Neural crest cell (in vitro differentiated cells): Measurements from ENCODE around the gene ARHGAP40. TPM values are rescaled to one million over a fixed set of nuclear protein-coding genes. Genes with fewer than 3 reads are reported as not detected.
A peak's percentile ranks its signal among the peaks of the same experiment; 100 is the strongest.

Source experiments
- DNase-seq: peaks from one replicate; pipeline ENCODE4 v3.0.0; 2021; ENCODE audit warnings: low read depth, mixed read lengths, low spot score
- H3K27ac Mint-ChIP-seq: one replicate; pipeline ENCODE4 v1.8.0; 2021; ENCODE audit warnings: mild to moderate bottlenecking, mixed read lengths; ENCODE audit not compliant: unreplicated experiment
- H3K27me3 Mint-ChIP-seq: 2 replicates; pipeline ENCODE4 v1.8.0; 2021; ENCODE audit warnings: low read depth, mild to moderate bottlenecking, mixed read lengths
- H3K36me3 Mint-ChIP-seq: 2 replicates; pipeline ENCODE4 v1.8.0; 2021; ENCODE audit warnings: low read depth, mild to moderate bottlenecking, mixed read lengths
- H3K4me1 Mint-ChIP-seq: 2 replicates; pipeline ENCODE4 v1.8.0; 2021; ENCODE audit warnings: mixed read lengths
- H3K4me3 Mint-ChIP-seq: one replicate; pipeline ENCODE4 v1.8.0; 2021; ENCODE audit warnings: mild to moderate bottlenecking, mixed read lengths
- H3K9me3 Mint-ChIP-seq: 2 replicates; pipeline ENCODE4 v1.8.0; 2021; ENCODE audit warnings: mixed read lengths
- CTCF ChIP-seq: fragments of 200-600 bp; sonication (generic); conservative IDR thresholded peaks from 2 replicates; pipeline ENCODE4 v1.5.0; 2021; ENCODE audit warnings: antibody characterized with exemption, mild to moderate bottlenecking
- total RNA-seq: library from RNA; stranded (reverse); gene quantifications from 2 replicates; pipeline ENCODE4 v1.2.1, GENCODE V29; 2021

ARHGAP40 gene
- total RNA-seq, 1 donor from 2014 or later, result not detected

GRCh38 chr20:38671186-38671585 is 69.6 kb downstream of the ARHGAP40 start:
- peaks cover 13% of the 10 kb centered on the region for H3K4me1 Mint-ChIP-seq
- H3K36me3 Mint-ChIP-seq, result no peaks in the 10 kb centered on the region
- peaks cover 67% of the 10 kb centered on the region for H3K27me3 Mint-ChIP-seq
- H3K9me3 Mint-ChIP-seq, result no peaks in the 10 kb centered on the region
- no peak overlapping the region for H3K27ac Mint-ChIP-seq
- DNase-seq, result no peak
- no peak for TF ChIP-seq CTCF
- peak overlapping the region; percentile 69 for H3K4me3 Mint-ChIP-seq

GRCh38 chr20:38671701-38672292 is 70.2 kb downstream of the ARHGAP40 start:
- Mint-ChIP-seq H3K27ac (no peak overlapping the region), H3K36me3 (no peaks in the 10 kb centered on the region), H3K27me3 (peaks cover 74% of the 10 kb centered on the region)

GRCh38 chr20:38672504-38672903 is 70.9 kb downstream of the ARHGAP40 start:
- H3K27me3 Mint-ChIP-seq, result peaks cover 80% of the 10 kb centered on the region
- peak overlapping the region; percentile 89 for H3K4me3 Mint-ChIP-seq

More at GRCh38 chr20:38671701-38672292, 70.2 kb downstream of the ARHGAP40 start:
- no peak for TF ChIP-seq CTCF
- peaks cover 10% of the 10 kb centered on the region for H3K4me1 Mint-ChIP-seq
- H3K9me3 Mint-ChIP-seq, result no peaks in the 10 kb centered on the region
- no peak for DNase-seq
- H3K4me3 Mint-ChIP-seq, result peak overlapping the region; percentile 69

GRCh38 chr20:38673261-38673660 is 71.7 kb downstream of the ARHGAP40 start:
- TF ChIP-seq CTCF, result no peak
- Mint-ChIP-seq H3K27ac (no peak overlapping the region), H3K36me3 (no peaks in the 10 kb centered on the region), H3K27me3 (peaks cover 81% of the 10 kb centered on the region), H3K9me3 (no peaks in the 10 kb centered on the region), H3K4me3 (peak overlapping the region; percentile 89), H3K4me1 (peaks cover 10% of the 10 kb centered on the region)
- no peak for DNase-seq

More at GRCh38 chr20:38672504-38672903, 70.9 kb downstream of the ARHGAP40 start:
- no peak for TF ChIP-seq CTCF
- DNase-seq, result no peak
- no peaks in the 10 kb centered on the region for H3K9me3 Mint-ChIP-seq
- H3K27ac Mint-ChIP-seq, result no peak overlapping the region
- no peaks in the 10 kb centered on the region for H3K36me3 Mint-ChIP-seq
- peaks cover 10% of the 10 kb centered on the region for H3K4me1 Mint-ChIP-seq

- TF ChIP-seq CTCF, result no peak
- H3K27ac Mint-ChIP-seq, result no peak overlapping the region
- no peaks in the 10 kb centered on the region for H3K9me3 Mint-ChIP-seq
- no peak for DNase-seq
- peaks cover 10% of the 10 kb centered on the region for H3K4me1 Mint-ChIP-seq
- peak overlapping the region; percentile 89 for H3K4me3 Mint-ChIP-seq
- H3K36me3 Mint-ChIP-seq, result no peaks in the 10 kb centered on the region
- peaks cover 84% of the 10 kb centered on the region for H3K27me3 Mint-ChIP-seq
Measured at GRCh38 chr20:38673725-38674091, 72.1 kb downstream of the ARHGAP40 start.
